Right ventricle myocardium superior (tissue), 1 donor: ENCODE measurements around the gene SCN4B. TPM values are rescaled to one million over a fixed set of nuclear protein-coding genes. Genes with fewer than 3 reads are reported as not detected.

Source experiments
- ATAC-seq: fragments of 200-7000 bp; cut with Tn5 transposase; one replicate; pipeline ENCODE4 v1.9.1; 2020; ENCODE audit warnings: mild to moderate bottlenecking; ENCODE audit not compliant: poor library complexity
- DNase-seq: peaks from one replicate; pipeline ENCODE4 v3.0.0-alpha.2; 2020
- intact Hi-C: fragments of 100-400 bp; cut with DNase I; formaldehyde crosslinking; loops from one replicate; pipeline ENCODE4 v1.11.2; 2022
- total RNA-seq: library from RNA; stranded (reverse); fragmentation: NEBNext Ultra II Directional; extraction: Animal tissue kit (Norgen Biotek cat#: 25700); gene quantifications from one replicate; pipeline ENCODE4 v1.2.1, GENCODE V29; 2021
- donor health status: DM: no; HTN: yes; CAD: no; lungs with severe emphysema.

Gene SCN4B
- total RNA-seq, 1 donor from 2014 or later, result 12.0 TPM

DNA sequence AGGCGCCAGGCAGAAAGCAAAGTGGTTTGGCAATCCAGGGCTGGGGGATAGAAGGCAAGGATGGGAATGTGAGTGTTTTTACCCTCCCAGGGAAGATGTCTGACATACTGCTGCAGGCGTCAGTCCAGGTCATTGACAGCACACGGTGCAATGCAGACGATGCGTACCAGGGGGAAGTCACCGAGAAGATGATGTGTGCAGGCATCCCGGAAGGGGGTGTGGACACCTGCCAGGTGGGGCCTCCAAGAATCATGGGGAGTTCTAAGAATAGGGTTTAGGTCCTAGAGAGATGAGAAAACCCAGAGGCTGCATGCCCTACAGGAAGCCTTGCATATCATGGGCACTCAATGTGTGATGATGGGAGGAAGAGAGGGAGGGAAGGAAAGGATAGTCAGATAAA lies 37.6 kb downstream of the SCN4B start:
- ATAC-seq (no peak), DNase-seq (no peak)
- intact Hi-C loops, result no loop called here

DNA sequence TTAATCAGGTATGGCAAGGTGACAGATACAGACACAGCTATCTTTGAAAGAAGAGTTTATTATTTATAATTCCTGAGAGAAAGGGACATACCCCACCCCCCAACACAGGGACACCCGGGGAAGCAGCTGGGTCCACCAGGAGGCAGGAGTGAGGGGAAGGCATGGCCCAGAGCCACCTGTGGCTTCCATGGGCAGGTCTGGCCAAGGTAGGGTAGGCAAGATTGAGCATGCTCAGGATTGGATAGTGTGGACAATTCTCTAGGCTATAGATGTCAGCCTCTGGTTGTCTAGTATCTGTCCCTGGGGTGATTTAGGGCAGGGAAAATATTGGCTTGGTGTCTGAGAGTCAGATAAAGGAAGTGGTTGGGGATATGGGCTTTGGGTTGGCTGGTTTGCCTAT lies 38.4 kb downstream of the SCN4B start:
- intact Hi-C loops, result no loop called here
- ATAC-seq (no peak), DNase-seq (no peak)

DNA sequence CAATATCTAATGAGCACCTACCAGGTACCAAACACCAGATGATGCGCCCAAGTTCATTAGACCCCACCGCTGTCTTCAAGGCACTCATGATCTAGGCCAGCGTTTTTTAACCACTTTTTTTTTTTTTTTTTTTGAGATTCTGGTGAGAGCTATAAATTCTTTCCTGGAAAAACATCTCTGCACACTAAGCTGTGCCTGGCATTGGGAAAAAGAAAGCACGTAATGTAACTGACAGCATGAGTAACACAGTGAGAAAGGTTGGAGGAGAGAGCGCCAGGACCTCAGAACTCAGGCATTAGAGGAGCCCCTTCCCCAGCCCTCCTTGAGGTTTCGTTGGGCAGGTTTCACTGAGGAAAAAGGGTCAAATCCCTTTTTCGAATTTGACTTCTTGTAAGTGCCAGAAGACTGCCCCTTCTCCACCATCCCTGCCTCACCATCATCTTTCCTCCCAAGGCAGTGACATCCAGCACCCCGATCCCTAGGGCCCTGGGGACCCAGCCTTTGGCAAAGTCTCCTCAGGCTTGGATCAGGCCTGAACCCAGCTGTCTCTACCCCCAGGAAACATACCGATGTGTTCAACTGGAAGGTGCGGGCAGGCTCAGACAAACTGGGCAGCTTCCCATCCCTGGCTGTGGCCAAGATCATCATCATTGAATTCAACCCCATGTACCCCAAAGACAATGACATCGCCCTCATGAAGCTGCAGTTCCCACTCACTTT lies 39.8 kb downstream of the SCN4B start:
- DNase-seq, result no peak
- intact Hi-C loops, result no loop called here
- no peak for ATAC-seq

DNA sequence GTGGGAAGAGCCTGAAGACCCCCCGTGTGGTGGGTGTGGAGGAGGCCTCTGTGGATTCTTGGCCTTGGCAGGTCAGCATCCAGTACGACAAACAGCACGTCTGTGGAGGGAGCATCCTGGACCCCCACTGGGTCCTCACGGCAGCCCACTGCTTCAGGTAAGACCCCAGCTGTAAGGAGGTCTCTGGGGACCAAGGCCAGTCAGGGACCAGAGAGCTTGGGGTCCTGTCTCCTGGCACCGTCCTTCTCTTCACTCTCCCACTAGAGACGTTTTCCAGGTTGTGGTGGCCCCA lies 40.9 kb downstream of the SCN4B start:
- intact Hi-C loops, result no loop called here

DNA sequence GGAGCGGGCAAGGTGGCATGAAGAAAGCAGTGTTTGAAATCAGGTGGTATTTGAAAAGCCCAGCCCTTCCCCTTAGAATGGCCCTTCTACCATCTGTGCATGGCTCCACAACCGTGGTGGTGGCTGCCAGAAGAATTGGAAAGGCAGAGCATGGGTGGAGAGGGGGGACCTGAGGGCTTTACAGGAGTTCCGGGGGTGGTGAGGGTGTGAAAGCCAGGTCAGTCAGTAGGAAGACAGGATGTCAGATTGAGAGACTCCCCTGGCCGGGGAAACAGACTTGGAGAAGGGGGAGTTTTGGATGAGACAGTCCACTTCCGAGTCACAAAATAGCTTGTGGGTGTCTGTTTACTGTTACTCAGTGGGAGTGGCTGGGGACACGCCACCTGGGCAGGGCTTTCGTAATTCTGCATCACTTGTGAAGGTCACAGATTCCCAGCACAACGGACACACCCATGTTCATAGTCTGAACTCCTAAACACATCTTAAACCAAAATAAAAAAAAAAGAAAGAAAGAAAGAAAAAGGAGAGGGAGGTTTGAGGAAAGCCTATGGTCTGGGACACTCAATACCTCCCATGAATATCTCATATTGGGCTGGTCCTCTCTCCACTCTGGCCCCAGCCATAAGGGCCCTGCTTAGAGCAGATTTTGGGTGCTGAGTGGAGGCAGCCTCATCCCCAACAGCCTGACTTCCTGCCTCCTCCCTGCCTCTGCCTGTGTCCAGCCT lies 41.4 kb downstream of the SCN4B start:
- DNase-seq (no peak), ATAC-seq (no peak)
- intact Hi-C loops, result no loop called here

More for the DNA sequence above, 40.9 kb downstream of the SCN4B start:
- DNase-seq, result no peak
- no peak for ATAC-seq

DNA sequence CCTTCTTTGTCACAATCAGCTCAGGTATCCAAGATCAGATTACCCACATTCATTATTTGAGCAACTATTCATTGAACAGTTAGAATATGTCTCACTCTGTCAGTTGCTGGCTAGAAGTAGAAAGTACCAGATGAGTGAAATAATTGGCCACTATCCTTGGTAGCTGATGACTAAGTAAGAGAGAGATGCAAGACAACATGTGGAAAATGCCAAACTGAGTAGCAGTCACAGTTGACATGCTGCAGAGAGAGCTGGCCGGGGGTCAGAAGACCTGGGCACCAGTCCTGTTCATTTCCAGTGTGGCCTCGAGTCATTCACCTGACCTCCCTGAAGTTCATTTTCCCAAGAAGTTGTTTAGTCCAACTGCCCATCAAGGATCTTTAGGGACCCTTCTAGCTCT lies 43.4 kb downstream of the SCN4B start:
- peak; percentile 57 for DNase-seq
- intact Hi-C loops, result no loop called here
- peak; percentile 81 for ATAC-seq

DNA sequence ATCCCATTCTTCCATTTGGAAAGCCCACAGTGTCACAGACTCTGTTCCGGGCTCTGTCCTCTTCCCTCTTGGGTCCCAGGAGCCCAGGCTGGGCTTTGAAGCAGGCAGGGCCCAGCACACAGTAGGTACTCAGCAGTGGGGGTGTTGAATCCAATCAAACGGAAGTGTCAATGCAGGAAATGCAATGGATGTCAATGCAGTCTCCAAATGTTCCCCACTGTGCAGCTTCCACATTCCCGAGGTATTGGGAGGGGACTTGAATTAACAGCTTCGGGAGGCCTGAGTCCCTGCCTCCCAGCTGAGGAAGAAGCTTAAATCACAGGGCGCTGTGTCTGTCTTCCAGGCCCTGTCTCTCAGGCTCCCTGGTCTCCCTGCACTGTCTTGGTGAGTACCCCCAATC lies 44.1 kb downstream of the SCN4B start:
- no peak for ATAC-seq
- no peak for DNase-seq
- intact Hi-C loops, result no loop called here

DNA sequence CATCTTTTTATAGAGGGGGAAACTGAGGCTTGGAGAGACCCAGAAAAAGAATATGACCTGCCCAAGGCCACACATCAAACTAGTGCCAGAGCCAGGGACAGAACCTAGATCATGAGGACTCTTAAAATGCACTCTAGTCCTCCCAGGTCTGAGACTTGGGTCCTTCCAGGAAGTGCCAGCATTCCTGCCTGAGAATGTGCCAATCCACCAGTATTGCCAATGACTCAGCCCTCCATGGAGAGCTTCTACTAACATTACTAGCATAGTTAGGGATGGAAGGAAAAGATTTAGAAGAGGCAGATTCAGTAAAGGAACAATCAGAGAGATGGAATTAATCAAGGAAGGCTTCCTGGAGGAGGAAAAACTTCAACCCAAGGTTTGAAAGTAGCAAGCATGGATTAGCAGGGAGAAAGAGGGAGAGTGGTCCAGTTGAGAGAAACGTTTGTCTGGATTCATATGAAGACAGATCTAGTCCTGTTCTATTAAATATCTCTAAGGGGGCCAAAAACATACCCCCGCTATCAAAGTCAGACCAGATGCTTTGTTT lies 45.8 kb downstream of the SCN4B start:
- DNase-seq (no peak), ATAC-seq (no peak)
- intact Hi-C loops, result no loop called here

DNA sequence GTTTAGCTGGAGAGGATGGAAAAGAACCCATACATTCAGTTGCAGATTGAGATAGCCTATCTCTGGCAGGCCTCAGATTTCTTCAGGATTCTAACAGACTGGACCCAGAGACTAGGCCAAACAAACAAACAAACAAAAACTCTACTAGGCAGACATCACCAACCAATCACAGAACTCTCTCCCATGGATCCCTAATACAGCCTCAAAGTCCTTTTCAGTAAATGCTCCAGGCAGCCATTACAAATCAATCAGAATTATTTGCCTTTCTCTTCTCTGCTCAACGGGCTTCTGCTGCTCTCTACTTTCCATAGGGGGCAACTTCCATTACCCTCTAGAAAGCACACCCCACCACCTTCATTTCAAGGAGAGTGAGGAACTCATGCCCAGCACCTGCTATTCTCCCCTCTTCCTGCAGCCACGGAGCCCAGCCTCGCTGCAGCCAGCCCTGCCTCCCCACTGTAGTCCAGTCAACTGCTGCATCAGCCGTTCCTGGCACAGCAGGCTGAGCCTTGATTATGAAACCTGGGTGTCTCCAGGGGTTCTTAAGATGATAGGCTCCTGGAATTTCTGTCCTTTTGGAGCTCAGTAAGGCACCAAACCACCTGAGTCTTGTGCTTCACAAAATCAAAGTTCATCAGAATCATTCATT lies 46.8 kb downstream of the SCN4B start:
- no peak for ATAC-seq
- intact Hi-C loops, result no loop called here

DNA sequence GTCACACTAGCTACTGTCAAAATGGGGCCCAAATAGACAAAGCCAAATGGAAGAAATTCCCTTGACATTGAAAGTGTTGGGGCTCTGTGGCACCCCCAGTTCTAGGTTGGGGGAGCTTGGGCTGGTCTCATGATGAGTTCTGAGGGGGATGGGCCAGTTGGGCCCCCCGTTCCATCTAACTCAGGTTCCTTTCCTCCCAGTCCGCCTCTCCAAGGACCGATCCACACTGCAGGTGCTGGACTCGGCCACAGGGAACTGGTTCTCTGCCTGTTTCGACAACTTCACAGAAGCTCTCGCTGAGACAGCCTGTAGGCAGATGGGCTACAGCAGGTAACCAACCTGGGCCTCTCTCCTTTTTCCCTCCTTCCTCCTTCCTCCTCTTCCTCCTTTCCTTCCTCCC lies 48.1 kb downstream of the SCN4B start:
- intact Hi-C loops, result no loop called here
- ATAC-seq, result no peak
- DNase-seq, result no peak

More for the DNA sequence above, 46.8 kb downstream of the SCN4B start:
- DNase-seq, result no peak

DNA sequence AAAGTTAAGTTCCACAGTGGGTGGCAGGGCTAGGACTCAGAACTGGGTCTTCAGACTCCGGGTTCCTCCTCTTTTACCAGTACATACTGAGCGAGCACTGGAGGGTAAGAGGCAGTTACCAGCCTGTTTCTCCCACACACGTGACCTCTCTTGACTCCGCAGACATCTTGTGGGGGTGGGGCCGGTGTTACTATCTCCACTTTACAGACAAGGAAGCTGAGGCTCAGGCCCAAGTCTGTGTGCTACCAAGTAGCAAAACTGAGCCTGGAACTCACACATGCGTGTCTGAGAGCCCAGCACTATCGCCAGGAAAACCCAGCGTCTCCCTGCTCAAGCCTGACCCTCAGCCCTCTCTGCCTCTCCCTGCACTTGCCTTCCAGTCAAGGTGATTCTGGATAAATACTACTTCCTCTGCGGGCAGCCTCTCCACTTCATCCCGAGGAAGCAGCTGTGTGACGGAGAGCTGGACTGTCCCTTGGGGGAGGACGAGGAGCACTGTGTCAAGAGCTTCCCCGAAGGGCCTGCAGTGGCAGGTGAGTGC lies 49.8 kb downstream of the SCN4B start:
- intact Hi-C loops, result no loop called here

DNA sequence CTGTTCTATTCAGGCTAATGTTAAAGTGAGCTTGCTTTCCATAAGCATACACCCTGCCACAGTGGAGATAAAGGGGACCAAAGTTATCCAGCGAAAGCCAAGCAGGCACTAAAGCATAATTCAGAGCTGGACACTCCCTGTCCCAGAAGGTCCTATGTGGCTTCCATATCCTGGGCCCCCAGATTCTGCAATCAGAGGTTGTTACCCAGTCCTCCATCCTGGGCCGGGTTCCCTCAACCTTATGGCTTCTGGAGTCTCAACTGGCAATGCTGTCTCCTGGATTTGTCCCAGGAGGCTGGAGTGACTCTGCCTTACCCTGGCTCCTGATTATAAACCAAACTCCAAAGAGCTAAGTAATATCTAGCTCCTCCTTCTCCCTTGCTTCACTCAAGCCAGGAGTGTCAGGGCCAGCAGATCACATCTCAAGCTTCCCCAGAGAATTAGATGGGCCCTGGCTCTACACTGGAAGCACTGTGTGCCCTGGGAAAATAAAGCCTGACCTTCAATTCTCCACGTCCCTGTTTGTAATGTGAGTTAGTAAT lies 51.9 kb downstream of the SCN4B start:
- DNase-seq (no peak), ATAC-seq (peak; percentile 18)
- intact Hi-C loops, result no loop called here

More for the DNA sequence above, 49.8 kb downstream of the SCN4B start:
- DNase-seq, result no peak
- no peak for ATAC-seq

DNA sequence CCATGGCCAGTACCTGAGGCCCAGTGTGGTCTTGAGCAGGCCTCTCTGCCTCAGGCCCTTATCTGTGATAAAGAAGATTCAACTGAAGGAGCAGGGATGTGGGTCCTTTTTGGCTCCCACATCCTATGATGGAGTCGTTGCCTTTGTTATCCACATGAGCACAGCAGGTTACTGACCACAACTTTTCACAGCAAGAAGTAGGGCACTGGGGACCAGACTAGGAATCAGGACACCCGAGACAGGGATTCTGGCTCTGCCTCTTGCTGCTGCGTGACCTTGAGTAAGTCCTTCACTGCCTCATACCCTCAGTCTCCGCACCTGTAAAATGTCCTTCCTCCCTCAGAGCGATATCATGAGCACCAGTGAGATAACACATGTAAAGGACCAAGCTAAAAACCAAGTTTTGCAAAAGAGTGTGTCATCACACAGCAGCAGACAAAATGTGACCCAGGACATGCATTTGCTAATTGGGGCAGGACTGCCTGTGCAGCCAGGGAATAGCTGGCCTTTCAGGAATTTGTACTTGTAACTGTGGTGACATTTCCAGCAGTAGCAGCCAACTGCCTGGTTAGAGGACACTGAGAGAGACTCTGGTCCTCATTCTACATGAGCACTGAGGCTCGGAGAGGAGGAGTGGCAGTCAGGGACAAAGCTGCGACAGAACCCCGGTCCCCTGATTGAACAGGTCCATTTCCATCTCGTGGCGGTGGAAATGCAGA lies 52.6 kb downstream of the SCN4B start:
- intact Hi-C loops, result no loop called here
- DNase-seq, result no peak
- ATAC-seq, result peak; percentile 93

DNA sequence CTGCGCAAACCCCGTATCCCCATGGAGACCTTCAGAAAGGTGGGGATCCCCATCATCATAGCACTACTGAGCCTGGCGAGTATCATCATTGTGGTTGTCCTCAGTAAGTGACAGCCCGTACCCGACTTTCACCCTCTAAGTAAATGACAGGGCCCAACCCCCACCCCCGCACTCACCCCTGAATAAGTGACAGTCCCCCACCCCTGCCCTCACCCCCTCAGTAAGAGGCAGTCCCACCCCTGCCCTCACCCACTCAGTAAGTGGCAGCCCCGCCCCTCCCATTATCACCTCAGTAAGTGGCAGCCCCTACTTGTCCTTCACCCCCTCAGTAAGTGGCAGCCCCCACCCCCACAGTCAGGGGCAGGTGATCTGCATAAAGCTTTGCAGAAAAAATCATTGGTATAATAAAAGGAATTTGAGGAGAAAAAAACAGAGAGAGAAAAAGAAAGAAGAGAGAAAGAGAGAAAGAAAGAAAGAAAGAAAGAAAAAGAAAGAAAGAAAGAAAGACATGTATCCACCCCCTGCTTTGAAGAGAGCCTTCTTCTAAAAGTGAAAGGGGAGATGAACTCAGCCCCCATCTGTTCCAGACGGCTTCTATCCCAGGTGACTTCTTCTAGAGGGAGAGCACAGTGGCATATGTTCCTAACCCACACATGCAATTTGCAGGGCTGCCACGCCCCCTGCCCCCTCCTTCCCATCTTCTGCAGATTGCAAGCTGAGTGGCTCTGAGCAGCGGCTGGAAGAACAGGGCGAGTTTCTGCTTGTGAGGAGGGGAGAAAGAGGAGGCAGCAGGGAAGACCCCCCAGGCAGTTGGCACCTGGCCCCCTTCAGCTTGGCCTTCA lies 53.4 kb downstream of the SCN4B start:
- DNase-seq (no peak), ATAC-seq (peak; percentile 10)
- intact Hi-C loops, result no loop called here

DNA sequence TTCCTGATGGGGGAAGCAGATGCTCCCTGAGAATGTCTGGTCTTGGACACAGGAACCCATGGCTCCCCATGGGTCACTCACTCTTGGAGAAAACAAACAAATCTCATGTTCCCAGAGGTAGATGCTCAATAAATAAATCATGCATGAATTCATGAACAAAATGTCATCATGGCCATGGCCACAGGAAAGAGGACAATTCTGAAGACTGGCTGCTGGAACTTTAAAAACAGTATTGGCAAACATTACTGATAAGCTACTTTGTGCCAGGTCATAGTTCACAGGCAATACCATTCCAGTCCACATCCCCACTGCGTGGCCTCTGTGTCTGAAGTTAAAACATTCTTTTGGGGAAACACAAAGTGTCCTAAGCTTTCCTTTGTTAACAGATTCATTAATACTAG lies 56.7 kb downstream of the SCN4B start:
- intact Hi-C loops, result no loop called here
- DNase-seq (no peak), ATAC-seq (no peak)

DNA sequence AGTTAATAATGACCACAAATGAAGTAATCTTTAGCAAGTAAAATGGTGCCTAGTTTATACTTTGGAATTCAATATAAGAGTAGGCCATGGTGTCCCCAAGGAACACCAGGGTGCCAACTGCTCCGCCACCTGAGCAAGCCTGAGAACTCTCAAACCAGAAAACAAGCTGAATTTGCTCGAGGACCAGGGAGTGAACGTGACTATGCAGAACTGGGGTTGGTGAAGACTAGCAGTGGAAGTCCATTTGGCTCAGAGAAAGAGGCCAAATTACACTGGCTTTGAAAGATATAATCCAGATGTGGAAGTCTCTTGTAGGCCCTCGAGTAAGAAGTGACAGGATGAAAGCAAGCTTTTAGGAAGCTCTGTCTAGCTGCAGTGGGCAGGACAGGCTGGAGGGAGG lies 57.1 kb downstream of the SCN4B start:
- DNase-seq (no peak), ATAC-seq (no peak)
- intact Hi-C loops, result no loop called here

DNA sequence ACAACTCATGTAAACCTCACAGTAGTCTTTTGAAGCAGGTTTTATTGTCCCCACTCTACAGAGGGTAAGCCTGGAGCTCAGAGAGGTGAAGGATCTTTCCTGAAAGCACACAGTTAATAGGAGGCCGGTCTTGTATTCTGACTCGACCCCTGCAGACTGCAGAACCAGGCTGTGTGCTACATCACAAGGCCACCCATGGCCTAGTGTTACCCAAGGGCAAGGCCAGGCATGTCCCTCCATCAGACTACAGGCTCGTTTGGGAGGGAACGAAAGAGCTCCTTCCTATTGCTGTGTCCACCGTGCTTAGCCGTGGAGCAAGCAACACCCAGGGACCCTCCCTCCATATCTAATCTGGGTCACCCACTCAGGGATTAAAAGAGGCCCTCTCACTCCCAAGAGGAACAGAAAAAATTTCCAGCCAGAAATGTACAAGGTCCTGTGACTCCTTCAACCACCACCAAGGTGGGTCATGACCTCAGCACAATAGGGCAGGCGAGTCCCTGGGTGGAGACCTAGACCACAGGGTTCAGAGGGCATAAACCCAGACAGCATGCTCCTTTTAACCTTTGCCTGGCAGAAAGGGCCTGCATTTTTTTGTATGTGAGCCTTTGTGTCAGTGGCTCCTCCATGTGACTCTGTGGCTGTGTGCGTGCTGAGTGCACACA lies 59.6 kb downstream of the SCN4B start:
- DNase-seq (no peak), ATAC-seq (no peak)
- intact Hi-C loops, result no loop called here
